Breast epithelium (tissue), 4 donors: ENCODE data around the gene DRAP1. TPM values are rescaled to one million over a fixed set of nuclear protein-coding genes. Genes with fewer than 3 reads are reported as not detected.

Experiments
- DNase-seq, 2 donors: peaks; one replicate each; pipeline ENCODE4 v3.0.0-alpha.2; 2019; ENCODE audit warnings: low spot score in 2 of 2
- H3K27ac ChIP-seq, 2 donors: fragments of 200-600 bp; sonication (generic) in 1 of 2; one replicate each; pipeline ENCODE4 v1.5.1; 2016 to 2019; ENCODE audit warnings: mild to moderate bottlenecking in 1 of 2
- H3K27me3 ChIP-seq, 2 donors: fragments of 200-600 bp; sonication (generic) in 1 of 2; one replicate each; pipeline versions ENCODE4 v1.5.1 to v1.6.0; 2017 to 2019; ENCODE audit warnings: control low read depth in 1 of 2, mild to moderate bottlenecking in 1 of 2
- H3K36me3 ChIP-seq: fragments of 200-600 bp; one replicate; pipeline ENCODE4 v1.5.1; 2019
- H3K4me1 ChIP-seq, 2 donors: fragments of 200-600 bp; sonication (generic); one replicate each; pipeline ENCODE4 v1.5.1; 2016 to 2019; ENCODE audit warnings: control low read depth in 1 of 2
- H3K4me3 ChIP-seq, 3 donors: fragments of 200-600 bp; sonication (generic); 1 replicate in 2 of 3; 2 replicates in 1 of 3; pipeline ENCODE4 v1.5.1; 2016 to 2019; ENCODE audit warnings: mild to moderate bottlenecking in 3 of 3, moderate library complexity in 2 of 3
- H3K9me3 ChIP-seq, 2 donors: fragments of 200-600 bp; sonication (generic) in 1 of 2; one replicate each; pipeline ENCODE4 v1.5.1; 2016 to 2019; ENCODE audit warnings: control low read depth in 1 of 2
- POLR2A ChIP-seq: fragments of 450-650 bp; IDR thresholded peaks from one replicate; pipeline ENCODE4 v1.6.1; 2016; ENCODE audit warnings: antibody characterized with exemption, mild to moderate bottlenecking, moderate library complexity
- POLR2AphosphoS5 ChIP-seq, 3 donors: sonication (generic); formaldehyde crosslinking; IDR thresholded peaks; one replicate each; pipeline ENCODE4 v1.6.1; 2017; ENCODE audit warnings: antibody characterized with exemption in 3 of 3
- intact Hi-C: fragments of 100-400 bp; cut with DNase I; formaldehyde crosslinking; loops from one replicate; pipeline ENCODE4 v1.15.1; 2023; ENCODE audit warnings: low total_unique reads
- total RNA-seq, 3 donors: library from RNA; depleted of rRNA; stranded (reverse); fragments of >200 nt; gene quantifications; one replicate each; pipeline ENCODE4 v1.1.0, GENCODE V29; 2016
- TF ChIP-seq, protein P1 (sequence below), 3 donors: fragments of 450-650 bp; IDR thresholded peaks; one replicate each; pipeline ENCODE4 v1.5.1; 2016 to 2017; ENCODE audit warnings: antibody characterized with exemption in 3 of 3, mild to moderate bottlenecking in 3 of 3, moderate library complexity in 3 of 3

Gene DRAP1
- total RNA-seq, 3 donors from 2014 or later: 50.1 to 64.5 (median 51.5) TPM

DNA sequence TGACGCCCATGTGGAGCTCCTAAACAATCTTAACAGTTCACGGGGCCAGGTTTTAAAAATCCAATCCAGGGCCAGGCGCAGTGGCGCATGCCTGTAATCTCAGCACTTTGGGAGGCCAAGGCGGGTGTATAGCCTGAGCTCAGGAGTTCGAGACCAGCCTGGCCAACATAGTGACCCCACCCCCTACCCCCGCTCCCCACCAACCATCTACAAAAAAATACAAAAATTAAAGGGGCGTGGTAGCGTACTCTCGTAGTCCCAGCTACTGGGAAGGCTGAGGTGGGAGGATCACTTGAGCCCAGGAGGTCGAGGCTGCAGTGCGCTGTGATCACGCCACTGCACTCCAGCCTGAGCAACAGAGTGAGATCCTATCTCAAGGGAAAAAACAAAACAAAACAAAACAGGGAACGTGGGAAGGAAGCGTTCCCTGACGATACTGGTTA, 41.6 kb downstream of the DRAP1 start:
- H3K36me3 ChIP-seq: peaks cover 5% of the 10 kb centered on the region
- H3K27ac ChIP-seq: peak overlapping the region; percentile 91
- peaks cover 15 to 16% of the 10 kb centered on the region in 2 donors for H3K4me1 ChIP-seq
- TF ChIP-seq POLR2A: no peak
- TF ChIP-seq POLR2AphosphoS5 (IDR thresholded peaks at IDR 0.05): no peak
- TF ChIP-seq, protein P1, sequence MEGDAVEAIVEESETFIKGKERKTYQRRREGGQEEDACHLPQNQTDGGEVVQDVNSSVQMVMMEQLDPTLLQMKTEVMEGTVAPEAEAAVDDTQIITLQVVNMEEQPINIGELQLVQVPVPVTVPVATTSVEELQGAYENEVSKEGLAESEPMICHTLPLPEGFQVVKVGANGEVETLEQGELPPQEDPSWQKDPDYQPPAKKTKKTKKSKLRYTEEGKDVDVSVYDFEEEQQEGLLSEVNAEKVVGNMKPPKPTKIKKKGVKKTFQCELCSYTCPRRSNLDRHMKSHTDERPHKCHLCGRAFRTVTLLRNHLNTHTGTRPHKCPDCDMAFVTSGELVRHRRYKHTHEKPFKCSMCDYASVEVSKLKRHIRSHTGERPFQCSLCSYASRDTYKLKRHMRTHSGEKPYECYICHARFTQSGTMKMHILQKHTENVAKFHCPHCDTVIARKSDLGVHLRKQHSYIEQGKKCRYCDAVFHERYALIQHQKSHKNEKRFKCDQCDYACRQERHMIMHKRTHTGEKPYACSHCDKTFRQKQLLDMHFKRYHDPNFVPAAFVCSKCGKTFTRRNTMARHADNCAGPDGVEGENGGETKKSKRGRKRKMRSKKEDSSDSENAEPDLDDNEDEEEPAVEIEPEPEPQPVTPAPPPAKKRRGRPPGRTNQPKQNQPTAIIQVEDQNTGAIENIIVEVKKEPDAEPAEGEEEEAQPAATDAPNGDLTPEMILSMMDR (IDR thresholded peaks at IDR 0.05): no peak
- H3K27me3 ChIP-seq: peaks cover 0 to under 1% of the 10 kb centered on the region in 2 donors
- H3K4me3 ChIP-seq: peak overlapping the region; percentile 90 to 100 (median 99)
- intact Hi-C loops: loop anchor here (10.0 kb wide), 1 partner anchor 76 kb away; the partner anchor contains the start of gene FIBP
- DNase-seq: no peak
- no peaks in the 10 kb centered on the region for H3K9me3 ChIP-seq

- intact Hi-C loops: loop anchor here (10.0 kb wide), 1 partner anchor 77 kb away; the partner anchor contains the start of gene FIBP
- peaks cover 15 to 16% of the 10 kb centered on the region in 2 donors for H3K4me1 ChIP-seq
- H3K27me3 ChIP-seq: no peaks in the 10 kb centered on the region
- peak within 1 kb of the TSS; percentile 90 to 100 (median 99) for H3K4me3 ChIP-seq
- peak; percentile 95 for DNase-seq
- no peaks in the 10 kb centered on the region for H3K9me3 ChIP-seq
- TF ChIP-seq POLR2AphosphoS5 (IDR thresholded peaks at IDR 0.05): peak; percentile 77 to 93 (median 79)
- peak; percentile 59 for TF ChIP-seq POLR2A
- TF ChIP-seq, protein P1 (IDR thresholded peaks at IDR 0.05): no peak
- H3K36me3 ChIP-seq: peaks cover 6% of the 10 kb centered on the region
- H3K27ac ChIP-seq: peak within 1 kb of the TSS; percentile 91
Observed at GRCh38 chr11:65961267-65962140, 42.3 kb downstream of the DRAP1 start, which contains the start of gene SART1. SART1 (plus strand) TSS chr11:65961734; CDS start chr11:65961781, 47 bp downstream.

DNA sequence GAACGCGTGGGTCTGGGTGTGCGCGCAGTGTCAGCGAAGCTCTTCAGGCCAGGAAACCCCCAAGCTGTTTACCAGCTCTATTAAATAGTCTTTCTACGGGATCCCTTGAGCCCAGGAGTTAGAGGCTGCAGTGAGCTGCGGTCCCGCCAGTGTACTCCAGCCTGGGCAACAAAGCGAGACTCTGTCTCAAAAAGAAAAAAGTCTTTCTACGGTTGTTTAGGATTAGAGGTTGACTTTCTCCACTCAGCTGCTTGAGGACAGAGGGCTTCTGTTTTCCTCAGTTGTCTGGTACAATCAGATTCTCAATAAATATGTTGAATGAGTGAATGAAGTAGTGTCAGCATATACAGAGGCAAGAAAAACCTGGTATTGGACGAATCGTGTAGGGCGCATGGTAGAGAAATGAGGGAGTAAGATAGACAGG, 42.9 kb downstream of the DRAP1 start:
- intact Hi-C loops: loop anchor here (10.0 kb wide), 1 partner anchor 77 kb away; the partner anchor contains the start of gene FIBP
- Histone ChIP-seq H3K4me1 (peaks cover 15 to 16% of the 10 kb centered on the region in 2 donors), H3K27me3 (no peaks in the 10 kb centered on the region), H3K27ac (peak overlapping the region; percentile 91), H3K4me3 (peak overlapping the region; percentile 90 to 100 (median 99)), H3K9me3 (no peaks in the 10 kb centered on the region), H3K36me3 (peaks cover 13% of the 10 kb centered on the region)
- no peak for TF ChIP-seq POLR2AphosphoS5 (IDR thresholded peaks at IDR 0.05)
- no peak for TF ChIP-seq POLR2A
- no peak for DNase-seq

DNA sequence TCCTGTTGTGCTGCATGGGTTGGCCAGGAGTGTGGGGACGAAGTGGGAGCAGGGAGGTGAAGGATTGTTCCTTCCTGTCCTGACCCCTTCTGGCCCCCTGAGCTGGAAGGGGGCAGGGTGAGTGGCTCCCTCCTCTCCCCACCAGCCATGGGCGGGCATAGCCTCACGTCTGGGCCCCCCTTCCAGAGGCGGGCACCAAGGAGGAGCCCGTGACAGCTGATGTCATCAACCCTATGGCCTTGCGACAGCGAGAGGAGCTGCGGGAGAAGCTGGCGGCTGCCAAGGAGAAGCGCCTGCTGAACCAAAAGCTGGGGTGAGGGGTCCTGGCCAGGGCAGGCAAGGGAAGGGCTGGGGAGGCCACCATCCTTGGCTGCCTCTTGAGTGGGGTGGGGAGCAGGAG, 45.7 kb downstream of the DRAP1 start:
- intact Hi-C loops: loop anchor here (10.0 kb wide), 1 partner anchor 80 kb away; the partner anchor contains the start of gene FIBP

More for the DNA sequence above, 45.7 kb downstream of the DRAP1 start:
- Histone ChIP-seq H3K9me3 (no peaks in the 10 kb centered on the region), H3K4me1 (peaks cover 15 to 16% of the 10 kb centered on the region in 2 donors), H3K27ac (no peak overlapping the region), H3K27me3 (no peaks in the 10 kb centered on the region), H3K4me3 (no peak overlapping the region), H3K36me3 (peaks cover 15% of the 10 kb centered on the region)
- no peak for DNase-seq
- TF ChIP-seq, protein P1 (IDR thresholded peaks at IDR 0.05): no peak
- TF ChIP-seq POLR2A (no peak), POLR2AphosphoS5 (IDR thresholded peaks at IDR 0.05) (no peak)
